Breast epithelium (tissue), 4 donors: ENCODE measurements around the gene CD47. TPM values are rescaled to one million over a fixed set of nuclear protein-coding genes. Genes with fewer than 3 reads are reported as not detected.

Experiments
- DNase-seq, 2 donors: peaks; one replicate each; pipeline ENCODE4 v3.0.0-alpha.2; 2019; ENCODE audit warnings: low spot score in 2 of 2
- H3K27ac ChIP-seq, 2 donors: fragments of 200-600 bp; sonication (generic) in 1 of 2; one replicate each; pipeline ENCODE4 v1.5.1; 2016 to 2019; ENCODE audit warnings: mild to moderate bottlenecking in 1 of 2
- H3K27me3 ChIP-seq, 2 donors: fragments of 200-600 bp; sonication (generic) in 1 of 2; one replicate each; pipeline versions ENCODE4 v1.5.1 to v1.6.0; 2017 to 2019; ENCODE audit warnings: control low read depth in 1 of 2, mild to moderate bottlenecking in 1 of 2
- H3K36me3 ChIP-seq: fragments of 200-600 bp; one replicate; pipeline ENCODE4 v1.5.1; 2019
- H3K4me1 ChIP-seq, 2 donors: fragments of 200-600 bp; sonication (generic); one replicate each; pipeline ENCODE4 v1.5.1; 2016 to 2019; ENCODE audit warnings: control low read depth in 1 of 2
- H3K4me3 ChIP-seq, 3 donors: fragments of 200-600 bp; sonication (generic); 1 replicate in 2 of 3; 2 replicates in 1 of 3; pipeline ENCODE4 v1.5.1; 2016 to 2019; ENCODE audit warnings: mild to moderate bottlenecking in 3 of 3, moderate library complexity in 2 of 3
- H3K9me3 ChIP-seq, 2 donors: fragments of 200-600 bp; sonication (generic) in 1 of 2; one replicate each; pipeline ENCODE4 v1.5.1; 2016 to 2019; ENCODE audit warnings: control low read depth in 1 of 2
- CTCF ChIP-seq, 3 donors: fragments of 450-650 bp; IDR thresholded peaks; one replicate each; pipeline ENCODE4 v1.5.1; 2016 to 2017; ENCODE audit warnings: antibody characterized with exemption in 3 of 3, mild to moderate bottlenecking in 3 of 3, moderate library complexity in 3 of 3
- POLR2A ChIP-seq: fragments of 450-650 bp; IDR thresholded peaks from one replicate; pipeline ENCODE4 v1.6.1; 2016; ENCODE audit warnings: antibody characterized with exemption, mild to moderate bottlenecking, moderate library complexity
- POLR2AphosphoS5 ChIP-seq, 3 donors: sonication (generic); formaldehyde crosslinking; IDR thresholded peaks; one replicate each; pipeline ENCODE4 v1.6.1; 2017; ENCODE audit warnings: antibody characterized with exemption in 3 of 3
- intact Hi-C: fragments of 100-400 bp; cut with DNase I; formaldehyde crosslinking; loops from one replicate; pipeline ENCODE4 v1.15.1; 2023; ENCODE audit warnings: low total_unique reads
- total RNA-seq, 3 donors: library from RNA; depleted of rRNA; stranded (reverse); fragments of >200 nt; gene quantifications; one replicate each; pipeline ENCODE4 v1.1.0, GENCODE V29; 2016

CD47 gene
- total RNA-seq, 3 donors from 2014 or later, result 52.8 to 126 (median 85.5) TPM

GRCh38 chr3:108086653-108087052 is 4.2 kb downstream of the CD47 start:
- H3K4me1 ChIP-seq, result peaks cover 0 to 4% of the 10 kb centered on the region in 2 donors
- H3K27ac ChIP-seq, result no peak overlapping the region
- no peaks in the 10 kb centered on the region for H3K27me3 ChIP-seq
- no peak overlapping the region for H3K4me3 ChIP-seq
- no peaks in the 10 kb centered on the region for H3K36me3 ChIP-seq
- DNase-seq, result no peak
- intact Hi-C loops, result no loop called here
- TF ChIP-seq POLR2AphosphoS5 (IDR thresholded peaks at IDR 0.05) (no peak), POLR2A (no peak), CTCF (IDR thresholded peaks at IDR 0.05) (no peak)
- no peaks in the 10 kb centered on the region for H3K9me3 ChIP-seq

GRCh38 chr3:108085810-108086350 is 5.0 kb downstream of the CD47 start:
- TF ChIP-seq POLR2AphosphoS5 (IDR thresholded peaks at IDR 0.05) (no peak), POLR2A (no peak), CTCF (IDR thresholded peaks at IDR 0.05) (no peak)
- Histone ChIP-seq H3K27ac (no peak overlapping the region), H3K9me3 (no peaks in the 10 kb centered on the region), H3K36me3 (no peaks in the 10 kb centered on the region), H3K27me3 (no peaks in the 10 kb centered on the region), H3K4me1 (peaks cover 0 to 4% of the 10 kb centered on the region in 2 donors), H3K4me3 (no peak overlapping the region)
- intact Hi-C loops, result no loop called here
- DNase-seq, result no peak

- H3K4me3 ChIP-seq, result no peak overlapping the region
- intact Hi-C loops, result no loop called here
- H3K27me3 ChIP-seq, result no peaks in the 10 kb centered on the region
- no peaks in the 10 kb centered on the region for H3K9me3 ChIP-seq
- no peak for TF ChIP-seq POLR2A
- TF ChIP-seq CTCF (IDR thresholded peaks at IDR 0.05), result no peak
- no peak for TF ChIP-seq POLR2AphosphoS5 (IDR thresholded peaks at IDR 0.05)
- peaks cover 0 to 4% of the 10 kb centered on the region in 2 donors for H3K4me1 ChIP-seq
- no peak overlapping the region for H3K27ac ChIP-seq
- no peak for DNase-seq
- H3K36me3 ChIP-seq, result no peaks in the 10 kb centered on the region
These were observed 5.5 kb downstream of the CD47 start for GRCh38 chr3:108085370-108085769.

- Histone ChIP-seq H3K36me3 (no peaks in the 10 kb centered on the region), H3K27me3 (no peaks in the 10 kb centered on the region), H3K27ac (no peak overlapping the region), H3K4me1 (no peaks in the 10 kb centered on the region), H3K9me3 (no peaks in the 10 kb centered on the region), H3K4me3 (no peak overlapping the region)
- intact Hi-C loops, result no loop called here
- DNase-seq, result no peak
- TF ChIP-seq POLR2AphosphoS5 (IDR thresholded peaks at IDR 0.05) (no peak), CTCF (IDR thresholded peaks at IDR 0.05) (no peak), POLR2A (no peak)
These were observed 11.0 kb downstream of the CD47 start for GRCh38 chr3:108079877-108080276.

- TF ChIP-seq CTCF (IDR thresholded peaks at IDR 0.05) (no peak), POLR2AphosphoS5 (IDR thresholded peaks at IDR 0.05) (no peak)
- Histone ChIP-seq H3K36me3 (no peaks in the 10 kb centered on the region), H3K27ac (no peak overlapping the region), H3K4me1 (no peaks in the 10 kb centered on the region), H3K4me3 (no peak overlapping the region), H3K27me3 (no peaks in the 10 kb centered on the region), H3K9me3 (no peaks in the 10 kb centered on the region)
- DNase-seq, result no peak
- intact Hi-C loops, result no loop called here
These were observed 11.8 kb downstream of the CD47 start for GRCh38 chr3:108079043-108079442.
